Measurements from ENCODE around the gene SHROOM1.

SHROOM1 gene, protein sequence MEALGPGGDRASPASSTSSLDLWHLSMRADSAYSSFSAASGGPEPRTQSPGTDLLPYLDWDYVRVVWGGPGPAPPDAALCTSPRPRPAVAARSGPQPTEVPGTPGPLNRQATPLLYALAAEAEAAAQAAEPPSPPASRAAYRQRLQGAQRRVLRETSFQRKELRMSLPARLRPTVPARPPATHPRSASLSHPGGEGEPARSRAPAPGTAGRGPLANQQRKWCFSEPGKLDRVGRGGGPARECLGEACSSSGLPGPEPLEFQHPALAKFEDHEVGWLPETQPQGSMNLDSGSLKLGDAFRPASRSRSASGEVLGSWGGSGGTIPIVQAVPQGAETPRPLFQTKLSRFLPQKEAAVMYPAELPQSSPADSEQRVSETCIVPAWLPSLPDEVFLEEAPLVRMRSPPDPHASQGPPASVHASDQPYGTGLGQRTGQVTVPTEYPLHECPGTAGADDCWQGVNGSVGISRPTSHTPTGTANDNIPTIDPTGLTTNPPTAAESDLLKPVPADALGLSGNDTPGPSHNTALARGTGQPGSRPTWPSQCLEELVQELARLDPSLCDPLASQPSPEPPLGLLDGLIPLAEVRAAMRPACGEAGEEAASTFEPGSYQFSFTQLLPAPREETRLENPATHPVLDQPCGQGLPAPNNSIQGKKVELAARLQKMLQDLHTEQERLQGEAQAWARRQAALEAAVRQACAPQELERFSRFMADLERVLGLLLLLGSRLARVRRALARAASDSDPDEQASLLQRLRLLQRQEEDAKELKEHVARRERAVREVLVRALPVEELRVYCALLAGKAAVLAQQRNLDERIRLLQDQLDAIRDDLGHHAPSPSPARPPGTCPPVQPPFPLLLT

DNA sequence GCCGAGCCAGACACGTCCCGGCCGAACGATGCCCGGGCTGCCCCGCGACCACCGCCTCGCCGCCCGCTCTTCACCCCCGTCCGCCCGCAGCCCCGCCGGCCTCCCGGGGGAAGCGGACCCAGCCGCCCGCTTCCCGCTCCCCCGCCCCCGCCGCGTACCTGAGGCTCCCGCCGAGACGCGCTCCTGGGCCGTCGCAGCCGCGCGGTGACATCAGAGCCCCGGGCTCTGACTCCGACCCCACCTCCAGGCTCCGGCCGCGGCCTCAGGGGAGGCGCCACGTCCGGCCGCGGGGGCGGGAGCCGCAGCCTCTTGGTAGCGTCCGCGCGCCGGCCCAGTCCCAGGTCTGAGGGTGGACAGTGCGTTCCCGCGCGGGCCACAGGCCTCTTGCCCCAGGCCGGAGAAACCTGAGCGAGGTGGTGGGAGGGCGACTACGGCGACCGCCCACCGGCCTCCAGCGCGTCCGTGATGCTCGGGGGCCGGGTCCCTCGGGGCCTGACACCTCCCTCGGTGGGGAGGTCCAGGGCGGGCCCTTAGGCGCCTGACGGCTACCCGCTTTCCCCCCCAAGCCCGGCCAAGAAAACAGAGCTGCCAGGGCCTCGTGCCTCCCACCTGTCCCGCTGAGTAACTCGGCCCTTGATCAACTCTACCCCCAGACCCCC is at the start of gene SHROOM1:
Gene SHROOM1 (minus strand): TSS at position 212 of the 659 bp plus-strand sequence. CDS start 4,507 bp downstream, outside the sequence.
- H3K4me3 ChIP-seq (replicated peaks; ENCODE audit: low read depth, low read length): peak within 1 kb of the TSS; percentile 62
- TF ChIP-seq, protein P1, sequence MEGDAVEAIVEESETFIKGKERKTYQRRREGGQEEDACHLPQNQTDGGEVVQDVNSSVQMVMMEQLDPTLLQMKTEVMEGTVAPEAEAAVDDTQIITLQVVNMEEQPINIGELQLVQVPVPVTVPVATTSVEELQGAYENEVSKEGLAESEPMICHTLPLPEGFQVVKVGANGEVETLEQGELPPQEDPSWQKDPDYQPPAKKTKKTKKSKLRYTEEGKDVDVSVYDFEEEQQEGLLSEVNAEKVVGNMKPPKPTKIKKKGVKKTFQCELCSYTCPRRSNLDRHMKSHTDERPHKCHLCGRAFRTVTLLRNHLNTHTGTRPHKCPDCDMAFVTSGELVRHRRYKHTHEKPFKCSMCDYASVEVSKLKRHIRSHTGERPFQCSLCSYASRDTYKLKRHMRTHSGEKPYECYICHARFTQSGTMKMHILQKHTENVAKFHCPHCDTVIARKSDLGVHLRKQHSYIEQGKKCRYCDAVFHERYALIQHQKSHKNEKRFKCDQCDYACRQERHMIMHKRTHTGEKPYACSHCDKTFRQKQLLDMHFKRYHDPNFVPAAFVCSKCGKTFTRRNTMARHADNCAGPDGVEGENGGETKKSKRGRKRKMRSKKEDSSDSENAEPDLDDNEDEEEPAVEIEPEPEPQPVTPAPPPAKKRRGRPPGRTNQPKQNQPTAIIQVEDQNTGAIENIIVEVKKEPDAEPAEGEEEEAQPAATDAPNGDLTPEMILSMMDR (IDR thresholded peaks at IDR 0.05; ENCODE audit: low read length, missing control alignments): no peak
- peak; percentile 43 for DNase-seq (ENCODE audit: low read depth)

GRCh38 chr5:132877938-132878337 is 47.5 kb upstream of the SHROOM1 start:
- H3K4me3 ChIP-seq (replicated peaks; ENCODE audit: low read depth, low read length): no peak overlapping the region

GRCh38 chr5:132877466-132877865 is 47.0 kb upstream of the SHROOM1 start:
- no peak overlapping the region for H3K4me3 ChIP-seq (replicated peaks; ENCODE audit: low read depth, low read length)
- DNase-seq (ENCODE audit: low read depth): no peak
- TF ChIP-seq, protein P1 (IDR thresholded peaks at IDR 0.05; ENCODE audit: low read length, missing control alignments): no peak

More at GRCh38 chr5:132877938-132878337, 47.5 kb upstream of the SHROOM1 start:
- peak; percentile 54 for DNase-seq (ENCODE audit: low read depth)
- TF ChIP-seq, protein P1 (IDR thresholded peaks at IDR 0.05; ENCODE audit: low read length, missing control alignments): no peak

DNA sequence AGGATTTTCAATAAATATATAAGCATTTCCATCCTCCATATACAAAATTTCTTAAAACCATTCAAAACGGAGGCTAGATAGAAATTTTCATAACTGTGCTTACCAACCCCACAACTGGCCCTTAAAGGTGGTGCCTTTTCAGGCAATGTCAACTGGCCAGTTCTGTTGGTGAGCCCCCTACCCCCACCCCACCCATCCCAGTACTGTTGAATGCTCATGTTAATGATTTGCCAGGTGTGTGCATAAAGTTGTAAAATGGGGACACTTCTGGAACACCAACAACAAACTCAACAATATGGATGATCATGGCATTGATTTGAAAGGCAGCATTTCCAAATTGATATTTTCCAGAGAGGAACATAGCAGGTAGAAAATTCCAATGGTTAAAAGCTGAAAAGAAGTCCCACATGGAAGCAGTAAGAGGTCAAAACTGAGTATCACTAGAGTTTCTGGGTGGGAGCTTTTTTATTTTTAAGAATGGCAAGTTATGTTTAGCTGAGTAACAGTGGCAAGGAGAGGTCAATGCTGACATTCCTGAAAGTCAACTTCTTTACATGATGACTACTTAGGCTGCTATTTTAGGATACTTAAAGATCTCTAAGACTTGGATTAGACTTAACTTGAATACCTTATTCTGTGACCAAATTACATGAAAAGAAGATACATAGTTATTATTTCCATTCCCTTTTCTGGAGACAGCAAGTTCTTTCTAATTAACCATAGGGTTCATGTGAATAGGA is 45.7 kb upstream of the SHROOM1 start:
- no peak for DNase-seq (ENCODE audit: low read depth)
- H3K4me3 ChIP-seq (replicated peaks; ENCODE audit: low read depth, low read length): no peak overlapping the region
- TF ChIP-seq, protein P1 (IDR thresholded peaks at IDR 0.05; ENCODE audit: low read length, missing control alignments): no peak

DNA sequence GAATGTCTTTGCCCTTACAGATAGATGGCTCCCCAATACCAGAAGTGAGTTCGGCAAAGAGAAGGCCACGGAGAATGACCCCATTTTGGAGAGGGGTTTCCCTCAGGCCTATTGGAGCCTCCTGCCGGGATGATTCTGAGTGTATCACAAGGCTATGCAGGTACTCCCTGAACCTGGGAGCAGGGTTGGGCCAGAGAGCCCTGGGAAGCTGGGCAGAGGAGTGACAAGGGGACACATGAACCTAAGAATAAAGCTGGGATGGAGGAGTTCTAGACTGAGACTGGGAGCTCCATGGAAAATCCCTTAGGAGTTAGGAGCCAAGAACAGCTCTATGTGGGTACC is 43.5 kb upstream of the SHROOM1 start:
- no peak for DNase-seq (ENCODE audit: low read depth)
- H3K4me3 ChIP-seq (replicated peaks; ENCODE audit: low read depth, low read length): no peak overlapping the region
- TF ChIP-seq, protein P1 (IDR thresholded peaks at IDR 0.05; ENCODE audit: low read length, missing control alignments): no peak

Measured in fibroblast of pulmonary artery (primary cell).